Measurements from ENCODE around the gene DNAJC17.

Gene DNAJC17

GRCh38 chr15:40828447-40829036, 21.3 kb upstream of the DNAJC17 start, which contains the start of gene PPP1R14D:
PPP1R14D (minus strand) TSS chr15:40828708; CDS start chr15:40828641, 67 bp downstream.
- no peak for DNase-seq

GRCh38 chr15:40826423-40827075, 19.3 kb upstream of the DNAJC17 start:
- DNase-seq = no peak

DNA sequence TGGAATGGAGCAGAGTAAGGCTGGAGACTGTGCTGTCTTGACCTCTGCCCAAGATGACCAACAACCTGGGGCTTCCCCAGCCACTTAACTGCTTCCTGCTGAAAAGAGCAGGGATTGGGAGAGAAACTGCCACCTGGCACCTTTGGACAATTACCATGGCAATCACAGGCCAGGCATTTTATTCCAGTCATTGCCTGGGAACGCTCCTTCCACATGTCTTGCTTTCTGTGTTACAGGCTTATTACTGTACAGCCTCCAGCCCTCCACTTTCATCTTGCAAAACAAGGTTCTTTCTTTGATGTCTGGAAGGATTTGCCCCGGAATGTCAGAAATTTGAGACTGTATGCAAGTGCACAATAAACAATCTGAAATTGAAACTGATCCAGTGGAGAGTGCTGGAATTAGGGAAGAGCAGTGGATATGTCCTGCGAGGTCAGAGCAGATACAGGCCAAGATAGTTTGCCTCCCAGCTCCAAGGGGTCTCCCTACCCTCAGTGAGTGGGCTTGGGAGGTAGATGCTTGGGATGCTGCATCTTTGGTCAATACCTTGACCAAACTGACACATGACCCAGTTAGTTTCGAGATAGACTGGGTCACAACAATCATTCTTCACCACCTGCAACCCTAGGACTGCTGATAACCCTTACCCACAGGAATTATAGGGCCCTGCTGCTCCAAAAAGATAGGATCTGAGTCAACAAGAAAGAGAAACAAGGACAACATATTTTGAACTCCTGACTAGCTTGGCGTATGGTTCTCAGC, 18.6 kb upstream of the DNAJC17 start:
- no peak for DNase-seq

GRCh38 chr15:40823572-40824343, 16.5 kb upstream of the DNAJC17 start:
- DNase-seq = no peak

- DNase-seq = no peak
Measured at GRCh38 chr15:40821195-40821594, 13.9 kb upstream of the DNAJC17 start.

- no peak for DNase-seq
Measured at GRCh38 chr15:40819048-40819447, 11.8 kb upstream of the DNAJC17 start.

- no peak for DNase-seq
Measured at GRCh38 chr15:40815042-40815698, 7.9 kb upstream of the DNAJC17 start.

DNA sequence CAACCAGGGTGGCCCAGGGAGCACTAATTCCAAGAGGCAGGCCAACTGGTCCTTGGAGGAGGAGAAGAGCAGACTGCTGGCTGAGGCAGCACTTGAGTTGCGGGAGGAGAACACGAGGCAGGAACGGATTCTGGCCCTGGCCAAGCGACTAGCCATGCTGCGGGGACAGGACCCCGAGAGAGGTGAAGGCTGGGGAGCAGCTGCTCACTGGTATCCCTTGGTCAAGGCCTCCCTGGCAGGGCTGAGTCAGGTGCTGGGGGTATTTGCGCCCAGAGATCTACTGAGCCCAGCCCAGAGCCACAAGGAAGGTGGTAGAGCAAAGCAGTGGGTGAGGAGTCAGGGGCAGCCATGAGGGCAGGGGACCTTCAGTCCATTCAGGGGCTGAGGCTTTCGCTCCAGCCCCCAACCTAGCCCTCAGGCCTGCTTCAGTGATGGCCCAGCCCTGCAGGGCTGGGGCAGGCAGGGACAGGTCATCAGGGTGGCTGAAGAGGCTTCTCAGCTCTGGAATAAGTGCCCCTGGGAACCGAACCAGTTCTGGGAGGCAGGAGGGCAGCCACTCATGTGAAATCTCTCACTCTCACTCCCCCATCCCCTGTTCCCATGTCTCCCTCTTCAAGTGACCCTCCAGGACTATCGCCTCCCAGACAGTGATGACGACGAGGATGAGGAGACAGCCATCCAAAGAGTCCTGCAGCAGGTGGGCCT, 5.6 kb upstream of the DNAJC17 start:
- no peak for DNase-seq

DNA sequence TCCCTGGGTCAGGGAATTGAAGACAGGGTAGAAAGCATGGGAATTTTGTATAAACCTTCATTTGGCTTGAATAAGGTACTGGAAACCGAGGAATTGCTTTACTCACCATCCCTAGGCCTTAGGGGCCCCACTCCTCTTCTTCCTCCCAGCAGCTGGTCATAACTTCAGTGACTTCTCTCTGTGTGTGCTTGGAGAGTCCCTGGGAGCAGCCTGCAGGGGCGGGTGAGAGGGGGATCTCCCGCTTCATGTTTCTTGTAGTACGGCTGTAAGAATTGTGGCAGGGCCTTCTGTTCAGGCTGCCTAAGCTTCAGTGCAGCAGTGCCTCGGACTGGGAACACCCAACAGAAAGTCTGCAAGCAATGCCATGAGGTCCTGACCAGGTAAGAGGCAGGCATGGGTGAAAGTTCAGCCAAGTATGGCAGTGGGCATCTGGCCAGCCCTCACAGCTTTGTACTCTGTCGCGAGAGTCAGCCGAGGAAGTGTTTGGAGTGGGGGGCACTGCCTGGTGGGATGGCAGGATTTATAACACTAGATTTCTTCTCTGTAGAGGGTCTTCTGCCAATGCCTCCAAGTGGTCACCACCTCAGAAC, 1.7 kb upstream of the DNAJC17 start:
- DNase-seq = no peak

- DNase-seq = no peak
Measured at GRCh38 chr15:40807888-40808461, 702 bp upstream of the DNAJC17 start.

DNA sequence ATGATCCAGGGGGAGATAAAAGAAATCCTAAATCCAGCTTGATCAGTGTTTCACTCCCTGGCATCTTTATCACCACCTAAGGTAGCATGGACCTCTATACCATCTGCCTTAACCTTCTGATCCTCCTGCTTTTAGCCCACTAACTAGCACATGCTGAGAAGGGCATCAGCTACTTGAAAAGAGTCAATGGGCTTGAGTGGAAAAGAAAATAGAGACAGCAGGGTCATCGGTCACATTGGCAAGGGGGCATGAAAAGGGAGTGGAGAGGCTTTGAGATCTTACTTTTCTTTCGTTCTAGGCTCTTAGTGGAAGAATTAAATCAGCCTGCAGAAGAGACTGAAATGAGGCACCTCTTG, 623 bp downstream of the DNAJC17 start:
- no peak for DNase-seq

DNA sequence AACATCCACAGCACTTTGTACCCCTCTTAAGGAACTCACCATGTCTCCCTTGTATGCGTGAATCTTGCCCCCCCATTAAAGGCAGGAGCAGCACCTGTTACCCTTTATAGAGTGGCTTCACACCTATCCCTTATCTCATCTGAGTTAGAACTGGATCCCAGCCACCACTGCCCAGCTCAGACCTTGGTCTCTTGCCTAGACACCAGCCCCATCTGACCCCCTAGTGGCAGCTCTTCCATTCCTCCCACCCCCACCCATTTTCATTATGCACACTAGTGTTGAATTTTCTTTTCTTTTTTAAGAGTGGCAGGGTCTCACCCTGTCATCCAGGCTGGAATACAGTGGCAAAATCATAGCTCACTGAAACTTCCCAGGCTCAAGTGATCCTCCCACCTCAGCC, 3.6 kb downstream of the DNAJC17 start:
- DNase-seq = no peak

DNA sequence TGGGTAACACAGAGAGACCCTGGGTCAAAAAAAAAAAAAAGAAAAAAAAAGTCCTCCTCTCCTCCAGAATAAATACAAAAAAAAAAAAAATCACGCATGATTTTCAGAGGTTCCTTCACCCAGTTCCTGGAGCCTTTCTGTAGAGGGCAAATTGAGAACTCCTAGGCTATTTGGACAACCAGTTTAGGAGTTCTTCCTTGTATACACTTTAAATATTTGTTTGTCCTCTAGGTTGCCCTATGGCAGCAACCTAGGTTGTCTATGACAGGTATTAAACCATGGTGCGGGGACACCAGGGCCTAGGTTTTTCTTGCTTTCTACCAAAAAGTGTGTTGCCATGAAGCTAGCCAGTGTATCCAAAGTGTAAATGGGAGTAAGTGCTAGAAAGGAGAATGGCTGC, 4.2 kb downstream of the DNAJC17 start:
- no peak for DNase-seq

- DNase-seq = no peak
Measured at GRCh38 chr15:40799523-40799922, 7.8 kb downstream of the DNAJC17 start.

- DNase-seq = no peak
Measured at GRCh38 chr15:40796512-40796911, 10.8 kb downstream of the DNAJC17 start.

DNA sequence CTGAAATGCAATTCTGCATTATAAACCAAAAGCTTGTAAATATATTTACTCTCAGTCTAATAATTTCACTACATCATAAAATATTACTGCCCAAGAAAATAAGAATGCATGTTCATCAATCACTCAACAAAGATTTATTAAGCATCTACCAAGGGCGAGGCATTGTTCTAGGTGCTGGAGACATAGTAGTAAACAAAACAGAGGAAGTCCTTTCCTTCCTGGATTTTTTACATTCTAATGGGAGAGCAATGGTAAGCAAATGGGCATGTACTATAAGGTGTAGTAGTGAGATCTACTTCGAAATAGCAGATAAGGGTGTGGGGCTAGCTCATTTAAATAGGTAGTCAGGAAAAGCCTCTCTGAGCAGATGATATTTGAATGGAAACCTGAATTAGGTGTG, 11.2 kb downstream of the DNAJC17 start:
- DNase-seq = no peak

GRCh38 chr15:40793216-40793989, 13.9 kb downstream of the DNAJC17 start:
- DNase-seq = no peak

DNA sequence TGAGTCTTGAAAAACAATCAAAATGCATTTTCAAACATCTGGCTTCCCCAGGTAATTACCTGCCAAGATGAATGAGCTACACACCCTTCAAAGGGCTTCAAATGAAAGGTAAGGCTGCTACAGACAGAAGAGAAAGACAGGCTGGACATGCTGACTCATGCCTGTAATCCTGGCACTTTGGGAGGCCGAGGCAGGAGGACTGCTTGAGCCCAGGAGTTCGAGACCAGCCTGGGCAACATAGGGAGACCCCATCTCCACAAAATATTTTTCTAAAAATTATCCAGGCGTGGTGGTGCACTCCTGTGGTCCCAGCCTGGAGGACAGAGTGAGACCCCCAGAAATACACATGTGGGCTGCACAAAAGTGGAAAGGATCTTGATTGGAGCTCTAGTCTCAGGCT, 14.9 kb downstream of the DNAJC17 start:
- DNase-seq = no peak

GRCh38 chr15:40790718-40791117, 16.6 kb downstream of the DNAJC17 start:
- DNase-seq = no peak

DNA sequence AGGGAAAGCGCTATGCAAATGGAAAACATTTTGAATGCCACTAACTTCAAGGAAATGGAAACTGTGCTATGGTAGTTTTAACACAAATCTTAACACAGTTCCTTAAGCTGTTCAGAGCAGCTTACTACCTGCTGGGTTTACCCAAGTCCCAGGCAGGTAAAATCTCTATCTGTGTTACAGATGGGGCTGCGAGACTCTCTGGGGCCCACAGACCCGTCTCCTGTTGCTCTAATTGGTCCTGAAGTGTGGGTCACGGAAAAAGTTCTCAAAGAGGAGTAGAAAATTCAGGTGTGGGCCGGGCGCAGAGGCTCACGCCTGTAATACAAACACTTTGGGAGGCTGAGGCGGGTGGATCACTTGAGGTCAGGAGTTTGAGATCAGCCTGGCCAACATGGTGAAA, 17.3 kb downstream of the DNAJC17 start:
- no peak for DNase-seq

- DNase-seq = no peak
Measured at GRCh38 chr15:40789119-40789518, 18.2 kb downstream of the DNAJC17 start.

Measured in NCI-H2107 (cell line).